ENCODE data around the gene CNTNAP1. TPM values are rescaled to one million over a fixed set of nuclear protein-coding genes. Genes with fewer than 3 reads are reported as not detected.

The CNTNAP1 gene
- total and polyA plus RNA-seq, 9 of the 15 experiments (the other 6 are each of a cell fraction or from before 2014, with no cell fraction given) = 0.10 to 1.8 (median 0.62) TPM

GRCh38 chr17:42657824-42658588, 24.3 kb upstream of the CNTNAP1 start (continued):
- TF ChIP-seq MGA (IDR thresholded peaks at IDR 0.05) (no peak), CTCFL (IDR thresholded peaks at IDR 0.05; ENCODE audit: borderline replicate concordance, insufficient read depth, low read depth, low read length, poor library complexity, severe bottlenecking) (no peak), MAX (CRISPR knock-in tag; IDR thresholded peaks at IDR 0.05) (no peak), BRD9 (IDR thresholded peaks at IDR 0.05; ENCODE audit: low read depth, partially characterized antibody) (no peak), FIP1L1 (IDR thresholded peaks at IDR 0.05; ENCODE audit: low read depth, low read length, poor library complexity, severe bottlenecking) (no peak), HDAC3 (IDR thresholded peaks at IDR 0.05; ENCODE audit: borderline replicate concordance, partially characterized antibody) (no peak), GATAD2B (IDR thresholded peaks at IDR 0.05; ENCODE audit: borderline replicate concordance) (no peak), KAT8 (IDR thresholded peaks at IDR 0.05; ENCODE audit: low read depth) (no peak)
- TF ChIP-seq, protein P1, sequence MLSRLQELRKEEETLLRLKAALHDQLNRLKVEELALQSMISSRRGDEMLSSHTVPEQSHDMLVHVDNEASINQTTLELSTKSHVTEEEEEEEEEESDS (CRISPR knock-in tag; IDR thresholded peaks at IDR 0.05) = no peak
- TF ChIP-seq, protein P2, sequence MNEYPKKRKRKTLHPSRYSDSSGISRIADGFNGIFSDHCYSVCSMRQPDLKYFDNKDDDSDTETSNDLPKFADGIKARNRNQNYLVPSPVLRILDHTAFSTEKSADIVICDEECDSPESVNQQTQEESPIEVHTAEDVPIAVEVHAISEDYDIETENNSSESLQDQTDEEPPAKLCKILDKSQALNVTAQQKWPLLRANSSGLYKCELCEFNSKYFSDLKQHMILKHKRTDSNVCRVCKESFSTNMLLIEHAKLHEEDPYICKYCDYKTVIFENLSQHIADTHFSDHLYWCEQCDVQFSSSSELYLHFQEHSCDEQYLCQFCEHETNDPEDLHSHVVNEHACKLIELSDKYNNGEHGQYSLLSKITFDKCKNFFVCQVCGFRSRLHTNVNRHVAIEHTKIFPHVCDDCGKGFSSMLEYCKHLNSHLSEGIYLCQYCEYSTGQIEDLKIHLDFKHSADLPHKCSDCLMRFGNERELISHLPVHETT (CRISPR knock-in tag; conservative IDR thresholded peaks at IDR 0.05 in 1 of 2, IDR thresholded peaks at IDR 0.05 in 1 of 2) = no peak

Measured in K562 (cell line).